Cardiac fibroblast (primary cell): ENCODE results near the gene CD3E.
"Not testable (repeated sequence)": the region's sequence is repeated elsewhere in the genome, so short reads cannot be mapped to it uniquely, and the experiment has no call there.

ENCODE experiments used
- DNase-seq, 2 donors: peaks; one replicate each; pipeline versions ENCODE4 v3.0.0 to v3.0.0-alpha.2; 2010; ENCODE audit warnings: low read depth in 2 of 2
- H3K4me3 ChIP-seq, 2 donors: replicated peaks in 1 of 2; 1 replicate in 1 of 2; 2 replicates in 1 of 2; pipeline ENCODE4 v1.5.1; 2011; ENCODE audit warnings: low read depth in 2 of 2, low read length in 2 of 2, mild to moderate bottlenecking in 2 of 2, moderate library complexity in 1 of 2
- TF ChIP-seq, protein P1 (sequence below): IDR thresholded peaks from one replicate; pipeline ENCODE4 v1.5.1; 2011; ENCODE audit warnings: low read depth, mild to moderate bottlenecking, low read length, inconsistent platforms

CD3E gene

DNA sequence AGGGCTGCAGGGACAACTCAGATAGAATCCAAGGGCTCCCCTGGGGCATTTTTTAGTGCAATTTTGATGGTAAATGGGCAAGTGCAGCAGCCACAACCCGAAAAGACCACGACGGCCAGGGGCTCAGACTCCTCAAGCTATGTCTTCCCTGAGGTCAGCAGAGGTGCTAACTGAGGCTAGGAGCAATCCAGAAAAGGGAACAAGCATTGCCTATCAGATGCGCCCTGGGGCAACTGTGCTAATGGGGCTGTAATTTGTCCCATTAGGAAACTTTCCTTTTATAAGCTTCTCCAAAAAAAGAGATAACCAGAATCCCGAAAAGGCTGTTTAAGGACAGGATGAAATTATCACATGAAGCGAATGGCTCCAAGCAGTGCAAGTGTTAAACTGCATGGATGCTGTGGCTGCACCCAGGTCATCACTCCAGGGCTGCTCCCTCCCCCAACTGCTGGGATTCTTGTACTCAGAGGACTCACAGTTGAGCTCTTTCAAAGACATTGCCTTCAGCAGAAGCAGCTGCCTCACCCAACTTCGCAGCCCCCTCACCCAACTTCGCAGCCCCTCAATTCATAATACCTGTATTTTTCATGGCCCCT lies 2.8 kb upstream of the CD3E start:
- no peak overlapping the region for H3K4me3 ChIP-seq
- DNase-seq, result no peak
- TF ChIP-seq, protein P1, sequence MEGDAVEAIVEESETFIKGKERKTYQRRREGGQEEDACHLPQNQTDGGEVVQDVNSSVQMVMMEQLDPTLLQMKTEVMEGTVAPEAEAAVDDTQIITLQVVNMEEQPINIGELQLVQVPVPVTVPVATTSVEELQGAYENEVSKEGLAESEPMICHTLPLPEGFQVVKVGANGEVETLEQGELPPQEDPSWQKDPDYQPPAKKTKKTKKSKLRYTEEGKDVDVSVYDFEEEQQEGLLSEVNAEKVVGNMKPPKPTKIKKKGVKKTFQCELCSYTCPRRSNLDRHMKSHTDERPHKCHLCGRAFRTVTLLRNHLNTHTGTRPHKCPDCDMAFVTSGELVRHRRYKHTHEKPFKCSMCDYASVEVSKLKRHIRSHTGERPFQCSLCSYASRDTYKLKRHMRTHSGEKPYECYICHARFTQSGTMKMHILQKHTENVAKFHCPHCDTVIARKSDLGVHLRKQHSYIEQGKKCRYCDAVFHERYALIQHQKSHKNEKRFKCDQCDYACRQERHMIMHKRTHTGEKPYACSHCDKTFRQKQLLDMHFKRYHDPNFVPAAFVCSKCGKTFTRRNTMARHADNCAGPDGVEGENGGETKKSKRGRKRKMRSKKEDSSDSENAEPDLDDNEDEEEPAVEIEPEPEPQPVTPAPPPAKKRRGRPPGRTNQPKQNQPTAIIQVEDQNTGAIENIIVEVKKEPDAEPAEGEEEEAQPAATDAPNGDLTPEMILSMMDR, result no peak

DNA sequence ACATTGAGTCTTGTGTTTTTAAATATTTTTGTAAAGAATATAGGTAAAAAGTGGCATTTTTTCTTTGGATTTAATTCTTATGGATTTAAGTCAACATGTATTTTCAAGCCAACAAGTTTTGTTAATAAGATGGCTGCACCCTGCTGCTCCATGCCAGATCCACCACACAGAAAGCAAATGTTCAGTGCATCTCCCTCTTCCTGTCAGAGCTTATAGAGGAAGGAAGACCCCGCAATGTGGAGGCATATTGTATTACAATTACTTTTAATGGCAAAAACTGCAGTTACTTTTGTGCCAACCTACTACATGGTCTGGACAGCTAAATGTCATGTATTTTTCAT lies 333 bp upstream of the CD3E start:
- DNase-seq, result no peak
- H3K4me3 ChIP-seq, result no peak overlapping the region
- TF ChIP-seq, protein P1, result no peak

DNA sequence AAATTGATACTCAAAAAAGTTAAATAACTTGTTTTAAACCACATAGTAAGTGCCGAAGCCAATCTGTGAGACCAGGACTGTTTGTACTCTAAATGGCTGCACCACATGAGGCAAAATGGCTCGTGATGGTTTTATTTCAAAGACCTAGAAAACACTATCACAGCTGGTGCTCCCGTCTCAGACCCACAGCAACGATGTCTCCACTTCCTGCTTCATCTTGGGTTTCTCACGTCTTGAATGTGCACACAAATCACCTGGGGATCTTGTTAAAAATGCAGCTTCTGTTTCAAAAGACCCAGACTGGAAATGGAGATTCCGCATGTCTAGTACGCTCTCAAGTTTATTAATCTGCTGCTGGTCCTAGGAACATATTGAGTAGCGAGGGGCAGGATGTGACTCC lies 1.2 kb downstream of the CD3E start:
- DNase-seq, result no peak
- H3K4me3 ChIP-seq, result no peak overlapping the region
- TF ChIP-seq, protein P1, result no peak

DNA sequence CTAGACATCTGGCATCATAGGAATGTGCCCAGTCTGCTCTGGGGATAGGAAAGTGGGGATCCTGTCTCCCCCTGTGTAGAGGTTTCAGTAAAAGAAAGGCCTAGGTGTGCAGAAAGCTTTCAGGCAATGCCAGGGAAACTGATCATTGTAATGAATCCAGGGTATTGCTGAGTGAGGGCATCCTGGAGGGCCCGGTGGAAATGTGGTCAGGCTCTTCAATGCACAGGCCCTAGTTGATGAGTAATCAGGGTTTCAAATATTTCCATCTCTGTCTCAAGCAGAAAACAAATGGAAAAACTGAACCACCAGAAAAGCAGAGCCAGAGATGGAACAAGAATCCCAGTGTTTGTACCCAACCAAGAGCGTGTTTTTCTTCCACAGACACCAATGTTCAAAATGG lies 2.0 kb downstream of the CD3E start:
- no peak overlapping the region for H3K4me3 ChIP-seq
- TF ChIP-seq, protein P1, result no peak
- DNase-seq, result no peak

DNA sequence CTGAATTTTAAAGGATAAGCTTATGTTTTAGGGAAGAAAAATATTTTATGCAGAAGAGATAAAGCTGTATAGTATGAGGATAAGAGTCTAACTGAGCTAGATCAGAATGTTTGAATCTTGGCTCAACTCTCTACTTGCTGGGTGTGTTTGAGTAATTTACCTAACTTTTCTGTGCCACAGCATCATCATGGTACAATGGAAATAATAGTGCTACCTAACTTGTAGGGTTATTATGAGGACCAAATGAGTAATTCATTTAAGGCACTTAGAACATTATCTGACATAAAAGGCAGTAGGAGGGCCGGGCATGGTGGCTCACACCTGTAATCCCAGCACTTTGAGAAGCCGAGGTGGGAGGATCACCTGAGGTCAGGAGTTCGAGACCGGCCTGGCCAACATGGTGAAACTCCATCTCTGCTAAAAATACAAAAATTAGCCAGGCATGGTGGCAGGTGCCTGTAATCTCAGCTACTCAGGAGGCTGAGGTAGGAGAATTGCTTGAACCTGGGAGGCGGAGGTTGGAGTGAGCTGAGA lies 4.5 kb downstream of the CD3E start:
- DNase-seq, H3K4me3 ChIP-seq: not testable (repeated sequence)

DNA sequence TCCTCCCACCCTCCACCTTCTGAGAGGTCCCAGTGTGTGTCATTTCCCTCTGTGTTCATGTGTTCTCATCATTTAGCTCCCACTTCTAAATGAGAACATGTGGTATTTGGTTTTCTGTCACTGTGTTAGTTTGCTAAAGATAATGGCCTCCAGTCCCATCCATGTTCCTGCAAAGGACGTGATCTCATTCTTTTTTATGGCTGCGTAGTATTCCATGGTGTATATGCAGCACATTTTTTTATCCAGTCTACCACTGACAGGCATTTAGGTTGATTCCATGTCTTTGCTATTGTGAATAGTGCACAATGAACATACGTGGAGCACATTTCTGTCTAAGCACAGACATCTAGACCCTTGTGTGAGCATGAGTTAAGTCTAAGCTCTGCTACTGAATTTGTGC lies 5.7 kb downstream of the CD3E start:
- H3K4me3 ChIP-seq, result no peak overlapping the region
- DNase-seq, result no peak
- TF ChIP-seq, protein P1, result no peak

DNA sequence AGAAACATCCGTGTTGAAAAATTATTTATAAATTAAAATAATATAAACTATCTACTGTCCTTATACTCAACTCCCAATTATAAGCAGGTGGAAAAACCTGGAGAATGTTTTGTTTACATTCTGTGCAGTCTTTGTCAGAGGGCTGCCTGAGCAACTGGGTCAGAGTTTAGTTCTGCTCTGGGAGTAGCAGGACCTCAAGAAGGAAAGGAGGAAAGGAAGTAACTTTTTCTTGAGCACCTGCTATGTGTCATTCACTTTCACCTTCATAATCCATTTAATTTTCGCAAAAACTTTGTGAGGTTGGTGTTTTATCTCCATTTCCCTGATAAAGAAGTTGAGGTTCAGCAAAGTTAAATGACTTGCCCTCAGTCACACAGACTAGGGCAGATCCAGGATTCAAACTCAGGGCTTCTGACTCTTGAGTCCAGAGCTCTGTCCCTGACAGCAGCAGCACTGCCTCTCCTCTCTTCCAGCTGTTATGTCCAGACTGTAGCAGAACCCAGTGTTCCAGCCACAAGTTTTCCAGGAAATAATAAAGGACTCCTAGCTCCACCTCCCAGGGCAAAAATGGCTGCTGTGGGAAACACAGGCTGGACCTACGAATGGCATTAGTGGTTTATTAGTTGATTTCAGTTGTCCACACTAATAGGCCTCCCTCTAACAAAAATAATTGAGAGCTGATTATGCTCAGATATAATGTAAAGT lies 6.4 kb downstream of the CD3E start:
- TF ChIP-seq, protein P1, result no peak
- H3K4me3 ChIP-seq, result no peak overlapping the region
- no peak for DNase-seq
